Endothelial cell of umbilical vein (primary cell): ENCODE data around the gene ALPL.

Experiments
- POLR2A ChIP-seq: IDR thresholded peaks from 2 replicates; pipeline ENCODE4 v1.6.1; 2012; ENCODE audit warnings: low read depth, mild to moderate bottlenecking, control low read depth, low read length
- TF ChIP-seq, protein P1 (sequence below), 2 donors: IDR thresholded peaks; 1 replicate in 1 of 2; 2 replicates in 1 of 2; pipeline ENCODE4 v1.5.1; 2011; ENCODE audit warnings: low read length in 2 of 2, mild to moderate bottlenecking in 2 of 2, moderate library complexity in 2 of 2, control low read depth in 1 of 2, inconsistent platforms in 1 of 2, low read depth in 1 of 2; ENCODE audit not compliant: insufficient read depth in 1 of 2; ENCODE audit errors: extremely low read depth in 1 of 2

DNA sequence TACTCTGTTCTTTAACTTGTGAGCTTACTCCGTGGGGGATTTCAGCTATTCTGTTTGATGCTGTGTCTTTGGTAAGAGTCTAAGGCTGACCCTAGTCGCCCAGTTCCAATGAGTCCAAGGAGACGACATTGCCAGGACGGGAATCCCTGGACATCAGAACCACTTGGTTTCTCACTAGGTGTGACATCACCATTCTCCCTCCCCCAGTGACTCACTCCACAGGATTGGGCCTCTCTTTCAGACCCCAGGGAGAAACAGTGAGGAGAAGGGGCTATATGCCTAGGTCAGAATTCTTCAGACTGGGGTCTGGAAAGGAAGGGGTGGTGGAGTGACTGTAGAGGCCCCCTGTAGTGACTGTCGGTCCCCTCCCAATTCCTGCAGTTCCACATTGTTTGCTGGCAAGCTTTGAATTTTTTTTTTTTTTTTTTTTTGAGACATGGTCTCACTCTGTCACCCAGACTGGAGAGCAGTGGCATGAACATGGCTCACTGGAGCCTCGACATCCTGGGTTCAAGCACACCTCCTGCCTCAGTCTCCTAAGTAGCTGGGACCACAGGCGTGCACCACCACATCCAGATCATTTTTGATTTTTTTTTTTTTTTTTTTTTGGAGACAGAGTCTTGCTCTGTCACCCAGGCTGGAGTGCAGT is 21.3 kb downstream of the ALPL start:
- TF ChIP-seq POLR2A = no peak
- TF ChIP-seq, protein P1, sequence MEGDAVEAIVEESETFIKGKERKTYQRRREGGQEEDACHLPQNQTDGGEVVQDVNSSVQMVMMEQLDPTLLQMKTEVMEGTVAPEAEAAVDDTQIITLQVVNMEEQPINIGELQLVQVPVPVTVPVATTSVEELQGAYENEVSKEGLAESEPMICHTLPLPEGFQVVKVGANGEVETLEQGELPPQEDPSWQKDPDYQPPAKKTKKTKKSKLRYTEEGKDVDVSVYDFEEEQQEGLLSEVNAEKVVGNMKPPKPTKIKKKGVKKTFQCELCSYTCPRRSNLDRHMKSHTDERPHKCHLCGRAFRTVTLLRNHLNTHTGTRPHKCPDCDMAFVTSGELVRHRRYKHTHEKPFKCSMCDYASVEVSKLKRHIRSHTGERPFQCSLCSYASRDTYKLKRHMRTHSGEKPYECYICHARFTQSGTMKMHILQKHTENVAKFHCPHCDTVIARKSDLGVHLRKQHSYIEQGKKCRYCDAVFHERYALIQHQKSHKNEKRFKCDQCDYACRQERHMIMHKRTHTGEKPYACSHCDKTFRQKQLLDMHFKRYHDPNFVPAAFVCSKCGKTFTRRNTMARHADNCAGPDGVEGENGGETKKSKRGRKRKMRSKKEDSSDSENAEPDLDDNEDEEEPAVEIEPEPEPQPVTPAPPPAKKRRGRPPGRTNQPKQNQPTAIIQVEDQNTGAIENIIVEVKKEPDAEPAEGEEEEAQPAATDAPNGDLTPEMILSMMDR (IDR thresholded peaks at IDR 0.05; ENCODE audit: extremely low read depth in 1 of 2, insufficient read depth in 1 of 2, low read depth in 1 of 2, low read length in 2 of 2) = no peak
